ENCODE data around the gene STARD5.
A peak's percentile ranks its signal among the peaks of the same experiment; 100 is the strongest.

STARD5 gene

DNA sequence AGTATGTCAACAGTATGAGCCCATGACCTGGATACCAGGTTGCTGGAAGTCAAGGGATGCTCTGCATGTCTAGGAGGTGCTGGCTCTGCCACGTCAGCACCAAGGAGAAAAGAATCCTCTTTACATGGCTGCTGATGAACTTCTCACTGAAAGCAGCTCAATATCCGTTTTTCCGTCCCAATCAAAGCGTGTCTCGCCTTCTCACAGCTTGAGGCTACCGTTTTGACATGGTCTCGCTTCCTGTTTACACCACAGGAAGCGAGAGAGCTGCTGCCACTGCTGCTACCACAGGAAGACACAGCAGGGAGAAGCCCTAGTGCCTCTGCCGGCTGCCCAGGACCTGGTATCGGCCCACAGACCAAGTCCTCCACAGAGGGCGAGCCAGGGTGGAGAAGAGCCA lies 27.3 kb downstream of the STARD5 start:
- peak; percentile 64 for DNase-seq (ENCODE audit: low spot score)

GRCh38 chr15:81296186-81296585 lies 27.8 kb downstream of the STARD5 start:
- DNase-seq (ENCODE audit: low spot score) = no peak
- in situ Hi-C loops (cut with MboI; ENCODE audit: low sequenced_read_pairs, unreplicated experiment) = no loop called here
- TF ChIP-seq, protein P1, sequence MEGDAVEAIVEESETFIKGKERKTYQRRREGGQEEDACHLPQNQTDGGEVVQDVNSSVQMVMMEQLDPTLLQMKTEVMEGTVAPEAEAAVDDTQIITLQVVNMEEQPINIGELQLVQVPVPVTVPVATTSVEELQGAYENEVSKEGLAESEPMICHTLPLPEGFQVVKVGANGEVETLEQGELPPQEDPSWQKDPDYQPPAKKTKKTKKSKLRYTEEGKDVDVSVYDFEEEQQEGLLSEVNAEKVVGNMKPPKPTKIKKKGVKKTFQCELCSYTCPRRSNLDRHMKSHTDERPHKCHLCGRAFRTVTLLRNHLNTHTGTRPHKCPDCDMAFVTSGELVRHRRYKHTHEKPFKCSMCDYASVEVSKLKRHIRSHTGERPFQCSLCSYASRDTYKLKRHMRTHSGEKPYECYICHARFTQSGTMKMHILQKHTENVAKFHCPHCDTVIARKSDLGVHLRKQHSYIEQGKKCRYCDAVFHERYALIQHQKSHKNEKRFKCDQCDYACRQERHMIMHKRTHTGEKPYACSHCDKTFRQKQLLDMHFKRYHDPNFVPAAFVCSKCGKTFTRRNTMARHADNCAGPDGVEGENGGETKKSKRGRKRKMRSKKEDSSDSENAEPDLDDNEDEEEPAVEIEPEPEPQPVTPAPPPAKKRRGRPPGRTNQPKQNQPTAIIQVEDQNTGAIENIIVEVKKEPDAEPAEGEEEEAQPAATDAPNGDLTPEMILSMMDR (IDR thresholded peaks at IDR 0.05; ENCODE audit: borderline replicate concordance, control extremely low read depth, extremely low read depth, insufficient read depth, missing control alignments) = no peak

More for the DNA sequence above, 27.3 kb downstream of the STARD5 start:
- in situ Hi-C loops (cut with MboI; ENCODE audit: low sequenced_read_pairs, unreplicated experiment) = no loop called here
- TF ChIP-seq, protein P1 (IDR thresholded peaks at IDR 0.05; ENCODE audit: borderline replicate concordance, control extremely low read depth, extremely low read depth, insufficient read depth, missing control alignments) = no peak

GRCh38 chr15:81295486-81296121 lies 28.3 kb downstream of the STARD5 start:
- TF ChIP-seq, protein P1 (IDR thresholded peaks at IDR 0.05; ENCODE audit: borderline replicate concordance, control extremely low read depth, extremely low read depth, insufficient read depth, missing control alignments) = no peak
- no peak for DNase-seq (ENCODE audit: low spot score)
- in situ Hi-C loops (cut with MboI; ENCODE audit: low sequenced_read_pairs, unreplicated experiment) = no loop called here

DNA sequence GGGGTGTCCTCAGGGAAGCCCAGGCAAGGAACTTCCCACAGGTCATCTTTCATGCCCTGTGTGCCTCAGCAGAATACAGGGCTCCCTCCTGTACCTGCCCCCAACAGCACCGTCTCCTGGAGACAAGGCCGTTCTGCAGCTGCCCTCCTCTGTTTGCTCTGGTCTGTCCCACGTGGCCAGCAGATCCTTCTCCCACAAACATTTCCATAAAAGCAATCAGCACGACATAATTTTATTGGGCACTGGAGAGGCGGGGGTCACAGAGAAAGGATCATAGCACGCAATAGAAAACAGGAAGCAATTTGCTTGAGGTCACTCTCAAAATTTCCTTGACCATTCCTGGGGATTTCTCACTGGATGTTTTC lies 29.4 kb downstream of the STARD5 start:
- DNase-seq (ENCODE audit: low spot score) = no peak
- in situ Hi-C loops (cut with MboI; ENCODE audit: low sequenced_read_pairs, unreplicated experiment) = no loop called here
- TF ChIP-seq, protein P1 (IDR thresholded peaks at IDR 0.05; ENCODE audit: borderline replicate concordance, control extremely low read depth, extremely low read depth, insufficient read depth, missing control alignments) = peak; percentile 39

DNA sequence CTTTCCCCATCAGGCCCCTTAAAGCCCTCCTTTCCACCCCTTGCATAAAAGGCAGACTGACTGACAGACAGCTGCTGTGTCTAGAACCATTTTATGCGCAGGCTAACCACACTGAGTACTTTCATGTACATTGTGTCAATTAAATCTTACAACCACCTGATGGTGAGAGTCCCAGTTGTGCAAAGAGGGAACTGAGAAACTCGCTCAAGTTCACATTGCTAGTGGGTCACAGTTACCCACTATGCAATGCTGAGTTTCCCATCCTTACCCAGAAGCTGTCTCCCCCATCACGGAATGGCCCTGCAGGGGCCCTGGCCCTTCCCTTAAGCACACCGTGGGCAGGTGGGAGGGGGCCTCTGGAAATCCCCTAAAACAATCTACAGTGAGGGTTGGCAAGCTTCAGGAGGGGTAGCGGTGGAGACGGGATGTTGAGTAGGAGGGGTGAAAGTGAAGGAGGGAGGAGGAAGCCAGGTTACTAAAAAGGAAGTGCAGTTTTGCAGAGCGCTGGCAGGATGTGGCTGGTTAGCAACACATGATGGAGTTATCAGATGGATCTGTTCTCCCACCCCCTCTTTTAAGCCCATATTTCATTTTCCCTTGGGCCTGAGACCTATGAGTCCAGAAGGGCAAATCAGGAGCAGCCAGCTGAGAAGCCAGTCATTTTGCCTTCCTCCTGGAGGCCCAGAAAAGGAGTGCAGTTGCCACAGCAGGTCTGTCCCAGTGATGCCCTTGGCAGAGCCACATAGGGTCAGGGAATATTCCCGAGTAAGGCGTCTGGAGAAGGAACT lies 30.0 kb downstream of the STARD5 start:
- in situ Hi-C loops (cut with MboI; ENCODE audit: low sequenced_read_pairs, unreplicated experiment) = no loop called here
- TF ChIP-seq, protein P1 (IDR thresholded peaks at IDR 0.05; ENCODE audit: borderline replicate concordance, control extremely low read depth, extremely low read depth, insufficient read depth, missing control alignments) = no peak
- peak; percentile 71 for DNase-seq (ENCODE audit: low spot score)

DNA sequence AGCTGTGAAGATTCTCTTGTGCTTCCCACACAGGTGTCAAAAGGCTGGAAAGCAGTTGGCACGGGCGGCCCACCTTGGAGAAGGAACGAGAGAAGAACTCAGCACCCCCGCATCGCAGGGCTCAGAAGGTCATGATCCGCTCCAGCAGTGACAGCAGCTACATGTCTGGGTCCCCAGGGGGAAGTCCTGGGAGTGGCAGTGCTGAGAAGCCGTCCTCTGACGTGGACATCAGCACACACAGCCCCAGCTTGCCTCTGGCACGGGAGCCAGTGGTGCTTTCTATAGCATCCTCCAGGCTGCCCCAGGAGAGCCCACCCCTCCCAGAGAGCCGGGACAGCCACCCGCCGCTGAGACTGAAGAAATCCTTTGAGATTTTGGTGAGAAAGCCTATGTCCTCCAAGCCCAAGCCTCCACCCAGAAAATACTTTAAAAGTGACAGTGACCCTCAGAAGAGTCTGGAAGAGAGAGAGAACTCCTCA lies 31.4 kb downstream of the STARD5 start:
- TF ChIP-seq, protein P1 (IDR thresholded peaks at IDR 0.05; ENCODE audit: borderline replicate concordance, control extremely low read depth, extremely low read depth, insufficient read depth, missing control alignments) = no peak
- in situ Hi-C loops (cut with MboI; ENCODE audit: low sequenced_read_pairs, unreplicated experiment) = no loop called here
- peak; percentile 69 for DNase-seq (ENCODE audit: low spot score)
